ENCODE measurements around the gene POLR2A. TPM values are rescaled to one million over a fixed set of nuclear protein-coding genes. Genes with fewer than 3 reads are reported as not detected.

POLR2A gene
- total RNA-seq, 1 experiment from 2014 or later, result 89.6 TPM

DNA sequence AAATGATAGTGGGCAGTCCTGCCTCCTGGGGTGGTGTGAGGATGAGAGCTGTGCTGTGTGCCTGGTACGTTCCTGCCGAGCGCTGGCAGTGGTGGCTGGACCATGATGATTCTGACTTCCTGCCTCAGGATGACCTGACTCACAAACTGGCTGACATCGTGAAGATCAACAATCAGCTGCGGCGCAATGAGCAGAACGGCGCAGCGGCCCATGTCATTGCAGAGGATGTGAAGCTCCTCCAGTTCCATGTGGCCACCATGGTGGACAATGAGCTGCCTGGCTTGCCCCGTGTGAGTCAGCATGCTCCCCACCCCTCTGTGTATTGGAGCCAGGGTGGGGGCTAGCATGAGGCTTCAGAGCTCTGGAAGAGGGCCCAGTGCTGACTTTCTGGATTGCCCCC is 13.1 kb downstream of the POLR2A start:
- Mint-ChIP-seq H3K36me3 (ENCODE audit: insufficient read depth, unreplicated experiment) (peaks cover 86% of the 10 kb centered on the region), H3K4me3 (ENCODE audit: unreplicated experiment) (no peak overlapping the region), H3K4me1 (ENCODE audit: insufficient read depth, unreplicated experiment) (peaks cover 16% of the 10 kb centered on the region), H3K27ac (ENCODE audit: low read depth, unreplicated experiment) (no peak overlapping the region), H3K27me3 (ENCODE audit: insufficient read depth, unreplicated experiment) (no peaks in the 10 kb centered on the region), H3K9me3 (ENCODE audit: unreplicated experiment) (no peaks in the 10 kb centered on the region)
- ChIA-PET CTCF (interaction anchor here (0.6 to 1.6 kb wide), 3 partner anchors 11 to 190 kb away, joined by 3 to 5 read pairs (median 4); partner anchors contain the start of gene TP53), POLR2A (interaction anchor here (3.8 kb wide), 1 partner anchor 11 kb away, joined by 11 read pairs; no protein-coding TSS in a partner anchor)
- TF ChIP-seq, protein P1, sequence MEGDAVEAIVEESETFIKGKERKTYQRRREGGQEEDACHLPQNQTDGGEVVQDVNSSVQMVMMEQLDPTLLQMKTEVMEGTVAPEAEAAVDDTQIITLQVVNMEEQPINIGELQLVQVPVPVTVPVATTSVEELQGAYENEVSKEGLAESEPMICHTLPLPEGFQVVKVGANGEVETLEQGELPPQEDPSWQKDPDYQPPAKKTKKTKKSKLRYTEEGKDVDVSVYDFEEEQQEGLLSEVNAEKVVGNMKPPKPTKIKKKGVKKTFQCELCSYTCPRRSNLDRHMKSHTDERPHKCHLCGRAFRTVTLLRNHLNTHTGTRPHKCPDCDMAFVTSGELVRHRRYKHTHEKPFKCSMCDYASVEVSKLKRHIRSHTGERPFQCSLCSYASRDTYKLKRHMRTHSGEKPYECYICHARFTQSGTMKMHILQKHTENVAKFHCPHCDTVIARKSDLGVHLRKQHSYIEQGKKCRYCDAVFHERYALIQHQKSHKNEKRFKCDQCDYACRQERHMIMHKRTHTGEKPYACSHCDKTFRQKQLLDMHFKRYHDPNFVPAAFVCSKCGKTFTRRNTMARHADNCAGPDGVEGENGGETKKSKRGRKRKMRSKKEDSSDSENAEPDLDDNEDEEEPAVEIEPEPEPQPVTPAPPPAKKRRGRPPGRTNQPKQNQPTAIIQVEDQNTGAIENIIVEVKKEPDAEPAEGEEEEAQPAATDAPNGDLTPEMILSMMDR (IDR thresholded peaks at IDR 0.05; ENCODE audit: unreplicated experiment), result no peak
- DNase-seq (ENCODE audit: unreplicated experiment), result no peak
- BruUV-seq (replicated peaks), result no TSS peak
- intact Hi-C loops (cut with micrococcal nuclease), result no loop called here

DNA sequence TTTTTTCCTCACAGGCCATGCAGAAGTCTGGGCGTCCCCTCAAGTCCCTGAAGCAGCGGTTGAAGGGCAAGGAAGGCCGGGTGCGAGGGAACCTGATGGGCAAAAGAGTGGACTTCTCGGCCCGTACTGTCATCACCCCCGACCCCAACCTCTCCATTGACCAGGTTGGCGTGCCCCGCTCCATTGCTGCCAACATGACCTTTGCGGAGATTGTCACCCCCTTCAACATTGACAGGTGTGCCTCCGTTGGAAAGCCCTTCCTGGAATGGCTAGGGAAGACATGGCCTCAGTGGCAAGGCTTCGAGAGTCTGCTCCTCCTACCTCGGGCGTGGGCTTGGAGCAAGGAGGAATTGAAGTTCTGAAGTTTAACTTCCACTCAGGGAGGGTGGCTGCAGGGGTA is 13.5 kb downstream of the POLR2A start:
- Mint-ChIP-seq H3K27ac (ENCODE audit: low read depth, unreplicated experiment) (no peak overlapping the region), H3K27me3 (ENCODE audit: insufficient read depth, unreplicated experiment) (no peaks in the 10 kb centered on the region), H3K4me3 (ENCODE audit: unreplicated experiment) (no peak overlapping the region), H3K4me1 (ENCODE audit: insufficient read depth, unreplicated experiment) (peaks cover 15% of the 10 kb centered on the region), H3K9me3 (ENCODE audit: unreplicated experiment) (no peaks in the 10 kb centered on the region), H3K36me3 (ENCODE audit: insufficient read depth, unreplicated experiment) (peaks cover 85% of the 10 kb centered on the region)
- no TSS peak for BruUV-seq (replicated peaks)
- intact Hi-C loops (cut with micrococcal nuclease), result no loop called here
- TF ChIP-seq, protein P1 (IDR thresholded peaks at IDR 0.05; ENCODE audit: unreplicated experiment), result no peak
- ChIA-PET POLR2A (interaction anchor here (3.8 kb wide), 1 partner anchor 12 kb away, joined by 11 read pairs; no protein-coding TSS in a partner anchor), CTCF (interaction anchor here (0.6 to 1.6 kb wide), 4 partner anchors 12 to 189 kb away, joined by 3 to 5 read pairs (median 4); partner anchors contain the start of gene TP53)
- DNase-seq (ENCODE audit: unreplicated experiment), result no peak

DNA sequence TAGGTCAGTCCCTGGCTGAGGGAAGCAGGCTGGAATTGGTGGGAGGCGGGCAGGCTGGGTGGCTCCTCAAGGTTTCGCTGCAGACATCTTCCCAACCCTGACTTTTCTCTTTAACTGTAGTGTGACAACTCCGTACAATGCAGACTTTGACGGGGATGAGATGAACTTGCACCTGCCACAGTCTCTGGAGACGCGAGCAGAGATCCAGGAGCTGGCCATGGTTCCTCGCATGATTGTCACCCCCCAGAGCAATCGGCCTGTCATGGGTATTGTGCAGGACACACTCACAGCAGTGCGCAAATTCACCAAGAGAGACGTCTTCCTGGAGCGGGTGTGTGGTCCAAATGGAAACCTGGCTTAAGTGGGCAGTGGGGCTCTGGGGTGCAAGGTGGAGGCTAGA is 15.0 kb downstream of the POLR2A start:
- no TSS peak for BruUV-seq (replicated peaks)
- Mint-ChIP-seq H3K27me3 (ENCODE audit: insufficient read depth, unreplicated experiment) (no peaks in the 10 kb centered on the region), H3K36me3 (ENCODE audit: insufficient read depth, unreplicated experiment) (peaks cover 83% of the 10 kb centered on the region), H3K4me3 (ENCODE audit: unreplicated experiment) (no peak overlapping the region), H3K4me1 (ENCODE audit: insufficient read depth, unreplicated experiment) (peaks cover under 1% of the 10 kb centered on the region), H3K27ac (ENCODE audit: low read depth, unreplicated experiment) (no peak overlapping the region), H3K9me3 (ENCODE audit: unreplicated experiment) (no peaks in the 10 kb centered on the region)
- ChIA-PET CTCF (interaction anchor here (0.6 kb wide), 1 partner anchor 720 kb away, joined by 3 read pairs; no protein-coding TSS in a partner anchor), POLR2A (interaction anchor here (0.6 kb wide), 1 partner anchor 60 kb away, joined by 3 read pairs; the partner anchor contains the start of gene FGF11)
- intact Hi-C loops (cut with micrococcal nuclease), result no loop called here
- DNase-seq (ENCODE audit: unreplicated experiment), result no peak
- TF ChIP-seq, protein P1 (IDR thresholded peaks at IDR 0.05; ENCODE audit: unreplicated experiment), result no peak

DNA sequence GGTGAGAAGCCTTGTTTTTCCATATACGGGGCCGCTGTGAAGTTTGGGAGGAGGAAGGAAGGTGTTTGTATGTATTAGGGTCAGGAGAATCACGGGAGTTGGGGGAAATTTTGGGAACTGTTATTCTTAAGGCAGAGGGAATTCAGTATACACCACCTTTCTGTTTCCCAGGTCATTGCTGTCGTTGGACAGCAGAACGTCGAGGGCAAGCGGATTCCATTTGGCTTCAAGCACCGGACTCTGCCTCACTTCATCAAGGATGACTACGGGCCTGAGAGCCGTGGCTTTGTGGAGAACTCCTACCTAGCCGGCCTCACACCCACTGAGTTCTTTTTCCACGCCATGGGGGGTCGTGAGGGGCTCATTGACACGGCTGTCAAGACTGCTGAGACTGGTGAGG is 17.6 kb downstream of the POLR2A start:
- ChIA-PET CTCF (interaction anchor here (0.7 kb wide), 1 partner anchor 14 kb away, joined by 3 read pairs; no protein-coding TSS in a partner anchor), POLR2A (no interaction called here)
- H3K36me3 Mint-ChIP-seq (ENCODE audit: insufficient read depth, unreplicated experiment), result peaks cover 95% of the 10 kb centered on the region
- intact Hi-C loops (cut with micrococcal nuclease), result no loop called here
- H3K27me3 Mint-ChIP-seq (ENCODE audit: insufficient read depth, unreplicated experiment), result no peaks in the 10 kb centered on the region
- H3K4me3 Mint-ChIP-seq (ENCODE audit: unreplicated experiment), result no peak overlapping the region
- H3K27ac Mint-ChIP-seq (ENCODE audit: low read depth, unreplicated experiment), result no peak overlapping the region
- DNase-seq (ENCODE audit: unreplicated experiment), result no peak
- TF ChIP-seq, protein P1 (IDR thresholded peaks at IDR 0.05; ENCODE audit: unreplicated experiment), result no peak
- H3K4me1 Mint-ChIP-seq (ENCODE audit: insufficient read depth, unreplicated experiment), result no peaks in the 10 kb centered on the region
- H3K9me3 Mint-ChIP-seq (ENCODE audit: unreplicated experiment), result no peaks in the 10 kb centered on the region
- no TSS peak for BruUV-seq (replicated peaks)

Measured in MCF 10A (cell line).